Epithelial cell of esophagus (primary cell): ENCODE measurements around the gene TMEM164.
A peak's percentile ranks its signal among the peaks of the same experiment; 100 is the strongest.

Experiments
- DNase-seq: peaks from one replicate; pipeline ENCODE4 v3.0.0; 2010; ENCODE audit warnings: low read depth
- H3K4me3 ChIP-seq: 2 replicates; pipeline ENCODE4 v1.5.1; 2011; ENCODE audit warnings: mild to moderate bottlenecking, low read length, control low read depth
- CTCF ChIP-seq: IDR thresholded peaks from 2 replicates; pipeline ENCODE4 v1.5.1; 2011; ENCODE audit warnings: low read depth, mild to moderate bottlenecking, low read length, control low read depth, inconsistent platforms; ENCODE audit not compliant: insufficient read depth; ENCODE audit errors: missing control alignments

TMEM164 gene

GRCh38 chrX:109997786-109998452, 5.0 kb upstream of the TMEM164 start:
- DNase-seq = no peak
- H3K4me3 ChIP-seq = no peak overlapping the region
- no peak for TF ChIP-seq CTCF

DNA sequence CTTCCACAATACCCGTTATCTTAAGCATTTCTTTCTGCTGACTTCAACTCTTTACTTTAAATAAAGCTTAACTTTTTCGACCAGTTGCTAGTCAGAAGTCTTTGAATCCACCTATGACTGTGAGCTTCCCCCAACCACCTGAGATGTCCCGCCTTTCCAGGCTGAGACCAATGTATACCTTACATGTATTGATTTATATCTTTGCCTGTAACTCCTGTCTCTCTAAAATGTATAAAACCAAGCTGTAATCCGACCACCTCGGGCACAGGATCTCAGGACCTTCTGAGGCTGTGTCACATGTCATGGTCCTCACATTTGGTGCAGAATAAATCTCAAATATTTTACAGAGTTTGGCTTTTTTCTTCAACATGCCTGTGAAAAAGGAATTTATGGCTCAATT, 2.9 kb upstream of the TMEM164 start:
- TF ChIP-seq CTCF = no peak
- no peak overlapping the region for H3K4me3 ChIP-seq
- DNase-seq = no peak

DNA sequence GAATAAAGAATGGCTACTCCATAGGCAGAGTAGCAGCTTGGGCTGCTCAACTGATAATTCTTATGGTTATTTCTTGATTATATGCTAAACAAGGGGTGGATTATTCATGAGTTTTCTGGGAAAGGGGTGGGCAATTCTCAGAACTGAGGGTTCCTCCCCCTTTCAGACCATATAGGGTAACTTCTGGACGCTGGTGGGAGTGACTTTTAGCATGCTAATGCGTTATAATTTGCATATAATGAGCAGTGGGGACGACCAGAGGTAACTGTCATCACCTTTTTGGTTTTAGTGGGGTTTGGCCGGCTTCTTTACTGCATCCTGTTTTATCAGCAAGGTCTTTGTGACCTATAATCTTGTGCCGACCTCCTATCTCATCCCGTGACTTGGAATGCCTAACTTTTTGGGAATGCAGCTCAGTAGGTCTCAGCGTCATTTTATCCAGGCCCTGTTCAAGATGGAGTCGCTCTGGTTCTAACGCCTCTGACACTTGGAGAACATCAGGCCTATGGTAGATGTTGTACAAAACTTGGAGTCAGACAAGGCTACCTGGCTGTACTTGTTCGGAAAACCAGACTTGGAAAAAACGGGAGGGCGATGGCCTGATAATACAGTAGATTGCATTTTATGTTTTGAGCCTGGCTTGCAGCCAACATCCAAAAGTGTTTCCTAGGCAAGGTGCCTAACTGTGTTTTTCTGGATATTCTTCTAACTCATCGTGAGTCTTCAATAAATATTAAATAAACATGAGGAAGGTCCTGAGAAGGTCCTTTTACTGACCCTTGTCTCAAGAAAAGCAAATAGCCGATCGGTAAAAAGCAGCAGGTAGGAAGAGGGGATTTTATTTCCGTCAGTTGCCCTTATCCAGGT, 1.8 kb upstream of the TMEM164 start:
- H3K4me3 ChIP-seq = no peak overlapping the region
- TF ChIP-seq CTCF = no peak
- no peak for DNase-seq

GRCh38 chrX:110001740-110002299, 1.1 kb upstream of the TMEM164 start:
- DNase-seq = no peak
- H3K4me3 ChIP-seq = peak overlapping the region; percentile 50
- no peak for TF ChIP-seq CTCF

GRCh38 chrX:110003167-110004156, 548 bp downstream of the TMEM164 start:
- TF ChIP-seq CTCF = no peak
- H3K4me3 ChIP-seq = peak overlapping the region; percentile 59
- DNase-seq = no peak

DNA sequence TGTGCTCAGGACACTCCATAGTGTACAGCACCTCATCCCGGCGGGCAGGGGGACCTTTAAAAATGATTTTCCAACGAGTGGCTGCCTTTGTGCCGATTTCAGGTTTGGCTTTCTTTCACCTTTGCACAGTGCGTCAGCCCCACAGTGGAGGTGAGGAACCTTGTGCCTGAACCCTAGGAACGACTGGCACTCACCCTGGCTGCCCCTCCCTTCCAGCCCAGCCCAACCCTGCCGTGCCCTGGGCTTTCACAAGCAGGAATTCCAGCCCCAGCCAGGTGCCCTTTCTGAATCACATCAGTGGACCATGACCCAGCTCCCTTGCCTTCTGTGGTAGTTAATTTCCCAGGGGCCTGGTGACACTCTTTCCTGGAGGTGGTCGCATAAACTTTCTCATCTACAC, 1.3 kb downstream of the TMEM164 start:
- no peak for TF ChIP-seq CTCF
- peak overlapping the region; percentile 59 for H3K4me3 ChIP-seq
- DNase-seq = peak; percentile 44
